Gastrocnemius medialis (tissue), 4 donors: ENCODE data around the gene HES4. TPM values are rescaled to one million over a fixed set of nuclear protein-coding genes. Genes with fewer than 3 reads are reported as not detected.

Source experiments
- ATAC-seq, 2 donors: fragments of 150-250 bp; one replicate each; pipeline ENCODE4 v1.9.1; 2016
- DNase-seq, 2 donors: peaks; one replicate each; pipeline ENCODE4 v3.0.0-alpha.2; 2019
- H3K27ac ChIP-seq, 4 donors: fragments of 200-600 bp; sonication (generic); 1 replicate in 1 of 4; 2 replicates in 3 of 4; pipeline ENCODE4 v1.5.1; 2016 to 2018; ENCODE audit warnings: mild to moderate bottlenecking in 2 of 4, moderate library complexity in 1 of 4
- H3K27me3 ChIP-seq, 3 donors: fragments of 200-600 bp; sonication (generic) in 2 of 3; 1 replicate in 1 of 3; 2 replicates in 2 of 3; pipeline versions ENCODE4 v1.5.1 to v1.6.0; 2016 to 2019; ENCODE audit warnings: mild to moderate bottlenecking in 1 of 3, moderate library complexity in 1 of 3
- H3K36me3 ChIP-seq, 2 donors: fragments of 200-600 bp; sonication (generic) in 1 of 2; one replicate each; pipeline ENCODE4 v1.5.1; 2017 to 2018
- H3K4me1 ChIP-seq, 2 donors: fragments of 200-600 bp; sonication (generic) in 1 of 2; one replicate each; pipeline ENCODE4 v1.5.1; 2016 to 2017; ENCODE audit warnings: mild to moderate bottlenecking in 2 of 2
- H3K4me3 ChIP-seq, 4 donors: fragments of 200-600 bp; sonication (generic) in 3 of 4; 1 replicate in 1 of 4; 2 replicates in 3 of 4; pipeline ENCODE4 v1.5.1; 2016 to 2019; ENCODE audit warnings: mild to moderate bottlenecking in 2 of 4
- H3K9me3 ChIP-seq, 3 donors: fragments of 200-600 bp; sonication (generic) in 2 of 3; 1 replicate in 1 of 3; 2 replicates in 2 of 3; pipeline ENCODE4 v1.5.1; 2016 to 2019
- POLR2A ChIP-seq, 2 donors: fragments of 450-650 bp; IDR thresholded peaks; one replicate each; pipeline ENCODE4 v1.6.1; 2017; ENCODE audit warnings: antibody characterized with exemption in 2 of 2, mild to moderate bottlenecking in 2 of 2, moderate library complexity in 2 of 2
- in situ Hi-C, 4 donors: fragments of 200-750 bp; cut with MboI; loops; one replicate each; pipeline versions ENCODE4 v1.15.0 to v1.8.0; 2017; ENCODE audit warnings: low sequenced_read_pairs in 4 of 4
- intact Hi-C: fragments of 100-400 bp; cut with DNase I; formaldehyde crosslinking; loops from one replicate; pipeline ENCODE4 v1.15.1; 2023; ENCODE audit warnings: low total_unique reads
- total RNA-seq, 4 donors: library from RNA; depleted of rRNA; stranded (reverse); fragments of >200 nt; gene quantifications; one replicate each; pipeline versions ENCODE4 v1.1.0 to v1.2.3, GENCODE V29; 2016
- TF ChIP-seq, protein P1 (sequence below), 5 experiments: fragments of 450-650 bp in 3 of 5; fragments of 200-600 bp in 2 of 5; sonication (generic) in 2 of 5; IDR thresholded peaks in 4 of 5; conservative IDR thresholded peaks in 1 of 5; 1 replicate in 4 of 5; 2 replicates in 1 of 5; pipeline ENCODE4 v1.5.1; 2016 to 2019; ENCODE audit warnings: antibody characterized with exemption in 5 of 5, mild to moderate bottlenecking in 3 of 5, moderate library complexity in 3 of 5

HES4 gene
- total RNA-seq, 4 donors from 2014 or later = 6.4 to 17.4 (median 9.5) TPM

DNA sequence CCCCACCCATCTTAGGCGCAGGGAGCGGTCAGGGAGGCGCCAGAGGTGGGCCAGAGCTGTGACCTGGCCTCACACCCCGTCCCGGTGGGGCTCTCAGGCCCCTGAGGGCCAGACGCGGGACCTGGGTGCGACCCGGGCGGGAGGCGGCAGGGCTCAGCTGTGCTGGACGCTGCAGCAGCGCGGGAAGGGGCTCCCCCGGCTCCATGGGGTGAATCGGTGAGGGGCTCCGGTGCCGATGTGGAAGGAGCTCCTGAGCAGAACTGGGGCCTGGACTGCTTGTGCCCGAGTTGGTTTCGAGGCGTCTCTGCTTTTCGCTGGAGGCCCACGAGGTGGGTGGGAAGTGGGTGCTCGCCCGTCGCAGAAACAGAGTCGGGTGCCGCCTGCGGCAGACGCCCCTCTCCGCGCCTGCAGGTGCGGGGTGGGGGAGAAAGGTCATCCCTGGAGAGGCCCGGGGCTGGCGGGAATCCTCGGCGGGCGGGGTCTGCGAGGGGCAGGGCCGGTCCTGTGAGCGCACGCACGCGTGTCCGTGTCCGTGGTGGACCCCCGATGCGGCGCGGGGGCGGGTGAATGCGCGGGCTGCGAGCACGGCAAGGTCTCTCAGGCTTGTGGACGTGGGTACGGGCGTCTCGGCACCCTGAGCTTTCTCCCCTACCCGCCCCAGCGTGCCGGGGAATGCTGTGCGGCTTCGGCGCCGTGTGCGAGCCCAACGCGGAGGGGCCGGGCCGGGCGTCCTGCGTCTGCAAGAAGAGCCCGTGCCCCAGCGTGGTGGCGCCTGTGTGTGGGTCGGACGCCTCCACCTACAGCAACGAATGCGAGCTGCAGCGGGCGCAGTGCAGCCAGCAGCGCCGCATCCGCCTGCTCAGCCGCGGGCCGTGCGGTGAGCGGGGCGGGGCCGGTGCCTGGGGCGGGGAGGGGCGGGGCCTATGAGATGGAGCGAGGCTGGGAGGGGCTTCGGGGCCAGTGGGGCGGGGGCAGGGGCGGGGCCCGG lies 40.4 kb upstream of the HES4 start:
- ATAC-seq = peak; percentile 76 to 85
- no peak overlapping the region for H3K27ac ChIP-seq

DNA sequence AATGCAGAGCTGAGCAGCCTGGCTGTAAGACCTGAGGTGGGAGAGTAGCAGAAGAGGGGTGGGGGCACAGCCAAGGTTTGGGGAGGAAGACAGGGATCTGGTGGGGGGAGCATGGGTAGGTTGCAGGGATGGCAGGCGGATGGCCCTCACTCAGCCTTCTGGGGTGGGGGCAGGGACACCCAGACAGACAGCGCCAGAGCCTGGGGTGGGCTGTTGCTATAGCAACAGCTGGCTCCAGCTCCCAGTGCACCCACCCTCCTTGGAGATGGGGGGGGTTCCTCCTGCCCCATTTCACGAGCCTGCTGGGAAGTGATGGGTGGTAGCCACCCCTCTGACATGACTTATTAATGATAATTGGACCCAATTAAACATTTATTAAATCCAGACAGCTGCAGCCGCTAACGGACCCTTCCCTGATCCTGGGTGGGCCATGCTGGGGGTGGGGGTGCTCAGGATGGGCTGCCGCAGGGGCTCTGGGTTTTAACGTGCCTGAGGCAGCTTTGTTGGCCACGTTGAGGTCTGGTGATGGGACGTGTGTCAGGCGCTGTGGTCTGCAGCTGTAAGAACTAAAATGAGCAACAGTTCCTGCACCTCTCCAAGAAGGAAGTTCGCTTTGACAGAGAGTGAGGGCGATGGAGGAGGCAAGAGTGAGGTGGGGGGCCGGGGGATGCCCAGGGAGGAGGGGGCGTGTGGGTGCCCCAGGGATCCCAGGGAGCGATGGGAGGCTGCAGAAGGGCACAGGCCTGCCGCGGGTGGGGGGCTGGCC lies 39.4 kb upstream of the HES4 start:
- intact Hi-C loops = loop anchor here (10.0 kb wide), 1 partner anchor 75 kb away; the partner anchor contains the start of gene C1orf159
- no peaks in the 10 kb centered on the region for H3K36me3 ChIP-seq
- ATAC-seq = no peak
- no peak overlapping the region for H3K4me3 ChIP-seq
- DNase-seq = no peak
- in situ Hi-C loops = no loop called here
- H3K27me3 ChIP-seq = peaks cover 30 to 57% (median 43%) of the 10 kb centered on the region in 3 donors
- H3K9me3 ChIP-seq = no peaks in the 10 kb centered on the region
- H3K27ac ChIP-seq = no peak overlapping the region
- TF ChIP-seq, protein P1, sequence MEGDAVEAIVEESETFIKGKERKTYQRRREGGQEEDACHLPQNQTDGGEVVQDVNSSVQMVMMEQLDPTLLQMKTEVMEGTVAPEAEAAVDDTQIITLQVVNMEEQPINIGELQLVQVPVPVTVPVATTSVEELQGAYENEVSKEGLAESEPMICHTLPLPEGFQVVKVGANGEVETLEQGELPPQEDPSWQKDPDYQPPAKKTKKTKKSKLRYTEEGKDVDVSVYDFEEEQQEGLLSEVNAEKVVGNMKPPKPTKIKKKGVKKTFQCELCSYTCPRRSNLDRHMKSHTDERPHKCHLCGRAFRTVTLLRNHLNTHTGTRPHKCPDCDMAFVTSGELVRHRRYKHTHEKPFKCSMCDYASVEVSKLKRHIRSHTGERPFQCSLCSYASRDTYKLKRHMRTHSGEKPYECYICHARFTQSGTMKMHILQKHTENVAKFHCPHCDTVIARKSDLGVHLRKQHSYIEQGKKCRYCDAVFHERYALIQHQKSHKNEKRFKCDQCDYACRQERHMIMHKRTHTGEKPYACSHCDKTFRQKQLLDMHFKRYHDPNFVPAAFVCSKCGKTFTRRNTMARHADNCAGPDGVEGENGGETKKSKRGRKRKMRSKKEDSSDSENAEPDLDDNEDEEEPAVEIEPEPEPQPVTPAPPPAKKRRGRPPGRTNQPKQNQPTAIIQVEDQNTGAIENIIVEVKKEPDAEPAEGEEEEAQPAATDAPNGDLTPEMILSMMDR (IDR thresholded peaks at IDR 0.05 in 4 of 5, conservative IDR thresholded peaks at IDR 0.05 in 1 of 5) = no peak
- no peak for TF ChIP-seq POLR2A (IDR thresholded peaks at IDR 0.05)
- H3K4me1 ChIP-seq = peaks cover 7 to 15% of the 10 kb centered on the region in 2 donors

More for the DNA sequence above, 40.4 kb upstream of the HES4 start:
- H3K36me3 ChIP-seq = no peaks in the 10 kb centered on the region
- intact Hi-C loops (loop anchor here (2.0 kb wide), 1 partner anchor 19 kb away; no protein-coding TSS in a partner anchor), in situ Hi-C loops (no loop called here)
- no peaks in the 10 kb centered on the region for H3K9me3 ChIP-seq
- peaks cover 7 to 10% of the 10 kb centered on the region in 2 donors for H3K4me1 ChIP-seq
- peak; percentile 33 to 64 for DNase-seq
- H3K27me3 ChIP-seq = peaks cover 26 to 47% (median 36%) of the 10 kb centered on the region in 3 donors
- peak overlapping the region; percentile 44 to 60 (median 48) for H3K4me3 ChIP-seq
- TF ChIP-seq POLR2A (IDR thresholded peaks at IDR 0.05) = no peak
- TF ChIP-seq, protein P1 (IDR thresholded peaks at IDR 0.05 in 4 of 5, conservative IDR thresholded peaks at IDR 0.05 in 1 of 5) = no peak

- DNase-seq (no peak), ATAC-seq (no peak)
- no peak for TF ChIP-seq POLR2A (IDR thresholded peaks at IDR 0.05)
- TF ChIP-seq, protein P1 (IDR thresholded peaks at IDR 0.05 in 4 of 5, conservative IDR thresholded peaks at IDR 0.05 in 1 of 5) = no peak
- Histone ChIP-seq H3K36me3 (no peaks in the 10 kb centered on the region), H3K4me1 (peaks cover 12 to 19% of the 10 kb centered on the region in 2 donors), H3K27me3 (peaks cover 35 to 63% (median 50%) of the 10 kb centered on the region in 3 donors), H3K9me3 (no peaks in the 10 kb centered on the region), H3K27ac (no peak overlapping the region), H3K4me3 (no peak overlapping the region)
- in situ Hi-C loops (no loop called here), intact Hi-C loops (loop anchor here (10.0 kb wide), 1 partner anchor 76 kb away; the partner anchor contains the start of gene C1orf159)
These were observed 38.8 kb upstream of the HES4 start for GRCh38 chr1:1038694-1039093.

DNA sequence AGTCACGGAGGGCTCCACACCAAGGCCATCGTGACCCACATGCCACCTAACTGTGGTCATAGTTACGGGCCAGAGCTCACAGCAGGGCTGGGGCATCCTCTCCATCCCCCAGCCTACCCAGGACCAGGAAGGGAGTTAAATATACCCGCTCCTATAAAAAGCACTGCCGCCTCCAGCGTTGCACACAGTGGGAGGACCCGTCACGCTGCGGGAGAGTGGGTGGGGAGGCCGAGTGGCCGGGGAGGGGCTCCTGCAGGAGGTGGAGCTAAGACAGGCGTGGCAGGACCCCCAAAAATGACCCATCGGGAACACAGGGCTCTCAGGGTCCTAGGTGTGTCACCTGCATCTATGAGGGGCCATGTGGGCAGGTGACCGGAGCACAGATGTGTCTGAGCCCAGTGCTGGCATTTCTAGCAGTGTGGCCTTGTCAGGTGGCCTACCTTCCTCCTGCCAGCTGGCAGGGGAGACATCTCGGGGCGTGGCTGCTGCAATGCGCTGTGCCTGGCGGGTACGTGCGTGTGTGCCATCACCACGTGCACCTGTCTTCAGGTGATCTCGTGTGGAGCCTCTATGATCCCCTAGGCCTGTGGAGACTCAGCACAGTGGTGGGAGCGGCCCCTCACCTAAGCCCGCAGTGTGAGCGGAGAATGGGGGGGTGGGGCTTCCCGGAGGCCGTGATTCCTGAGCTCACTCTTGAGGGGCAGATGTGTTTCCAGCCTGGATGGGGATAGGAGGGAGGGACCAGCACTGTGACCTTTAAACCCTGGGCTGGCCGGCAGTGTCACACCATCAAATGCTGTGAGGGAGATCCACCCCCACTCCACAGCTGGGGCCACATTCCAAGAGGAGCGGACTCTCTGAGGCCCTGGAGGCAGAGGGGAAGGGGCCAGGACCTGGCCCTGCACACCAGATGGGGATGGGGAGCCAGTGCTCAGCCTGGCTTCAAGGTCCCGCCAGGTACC lies 37.8 kb upstream of the HES4 start:
- intact Hi-C loops (loop anchor here (10.0 kb wide), 1 partner anchor 77 kb away; the partner anchor contains the start of gene C1orf159), in situ Hi-C loops (no loop called here)
- no peak for TF ChIP-seq POLR2A (IDR thresholded peaks at IDR 0.05)
- TF ChIP-seq, protein P1 (IDR thresholded peaks at IDR 0.05 in 4 of 5, conservative IDR thresholded peaks at IDR 0.05 in 1 of 5) = no peak
- Histone ChIP-seq H3K9me3 (no peaks in the 10 kb centered on the region), H3K36me3 (no peaks in the 10 kb centered on the region), H3K4me1 (peaks cover 12 to 27% of the 10 kb centered on the region in 2 donors), H3K27me3 (peaks cover 35 to 64% (median 56%) of the 10 kb centered on the region in 3 donors), H3K4me3 (no peak overlapping the region), H3K27ac (no peak overlapping the region)
- ATAC-seq (no peak), DNase-seq (no peak)
